AG04450 (cell line): ENCODE data around the gene GSX1. TPM values are rescaled to one million over a fixed set of nuclear protein-coding genes. Genes with fewer than 3 reads are reported as not detected.

Experiments
- CTCF ChIA-PET: fragments of 300-600, 350-600 bp; formaldehyde crosslinking; extraction: SDS; loops from one replicate; lab custom pipeline; 2022; ENCODE audit warnings: antibody characterized with exemption, inconsistent platforms; lab: Charles Lee
- POLR2A ChIA-PET: fragments of 350-600 bp; formaldehyde crosslinking; extraction: SDS; loops from one replicate; lab custom pipeline; 2021; ENCODE audit warnings: antibody characterized with exemption, inconsistent platforms; lab: Yijun Ruan, JAX
- DNase-seq: peaks from one replicate; pipeline ENCODE4 v3.0.0-alpha.2; 2011; ENCODE audit warnings: low read depth, low spot score
- H3K27ac ChIP-seq: one replicate; pipeline ENCODE4 v1.5.1; 2012; ENCODE audit warnings: low read depth, low read length, control low read depth
- H3K27me3 ChIP-seq: one replicate; pipeline ENCODE4 v1.6.0; 2012; ENCODE audit warnings: low read length; ENCODE audit not compliant: control insufficient read depth, insufficient read depth
- H3K4me3 ChIP-seq: 2 replicates; pipeline ENCODE4 v1.5.1; 2011; ENCODE audit warnings: mild to moderate bottlenecking, low read depth, low read length, control low read depth
- H3K9me3 ChIP-seq: 2 replicates; pipeline ENCODE4 v1.5.1; 2012; ENCODE audit warnings: low read length; ENCODE audit not compliant: control insufficient read depth, insufficient read depth
- CTCF ChIP-seq: IDR thresholded peaks from 2 replicates; pipeline ENCODE4 v1.5.1; 2011; ENCODE audit warnings: low read depth, low read length, control low read depth, inconsistent platforms
- polyA plus RNA-seq: library from polyadenylated mRNA; depleted of rRNA; stranded (reverse); fragments of >200 nt; gene quantifications from 2 replicates; pipeline ENCODE4 v1.2.3, GENCODE V29; 2011

GSX1 gene
- polyA plus RNA-seq, 1 experiment = not detected

GRCh38 chr13:27826379-27827353, 34.4 kb downstream of the GSX1 start:
- Histone ChIP-seq H3K27ac (no peak overlapping the region), H3K4me3 (peak overlapping the region; percentile 49), H3K9me3 (no peaks in the 10 kb centered on the region; the same call in 1 of the 2 replicates), H3K27me3 (peaks cover 21% of the 10 kb centered on the region)
- peak; percentile 59 for DNase-seq
- peak; percentile 88 for TF ChIP-seq CTCF
- ChIA-PET POLR2A (interaction anchor here (1.0 to 1.3 kb wide), 2 partner anchors 294 to 464 kb away, joined by 3 to 5 read pairs; no protein-coding TSS in a partner anchor), CTCF (interaction anchor here (0.5 to 7.9 kb wide), 108 partner anchors 9 to 1013 kb away, joined by 3 to 280 read pairs (median 5); partner anchors contain the start of genes GTF3A, LNX2, MTIF3 and URAD)

GRCh38 chr13:27827646-27828045, 35.4 kb downstream of the GSX1 start:
- H3K9me3 ChIP-seq = no peaks in the 10 kb centered on the region; the same call in 1 of the 2 replicates
- CTCF ChIA-PET = interaction anchor here (0.8 to 7.9 kb wide), 23 partner anchors 10 to 881 kb away, joined by 3 to 280 read pairs (median 13); partner anchors contain the start of gene URAD
- no peak overlapping the region for H3K27ac ChIP-seq
- no peak for DNase-seq
- peaks cover 17% of the 10 kb centered on the region for H3K27me3 ChIP-seq
- POLR2A ChIA-PET = no interaction called here
- no peak overlapping the region for H3K4me3 ChIP-seq
- TF ChIP-seq CTCF = no peak

- H3K27me3 ChIP-seq = peaks cover 11% of the 10 kb centered on the region
- no peak overlapping the region for H3K27ac ChIP-seq
- CTCF ChIA-PET = interaction anchor here (0.6 to 7.9 kb wide), 35 partner anchors 8 to 1008 kb away, joined by 3 to 280 read pairs (median 4); partner anchors contain the start of genes MTIF3 and URAD
- DNase-seq = no peak
- POLR2A ChIA-PET = no interaction called here
- H3K4me3 ChIP-seq = no peak overlapping the region
- H3K9me3 ChIP-seq = no peaks in the 10 kb centered on the region; the same call in 1 of the 2 replicates
- peak; percentile 81 for TF ChIP-seq CTCF
These were observed 37.7 kb downstream of the GSX1 start for GRCh38 chr13:27830010-27830409.

- no peak for DNase-seq
- Histone ChIP-seq H3K9me3 (no peaks in the 10 kb centered on the region), H3K27me3 (peaks cover 7% of the 10 kb centered on the region), H3K27ac (no peak overlapping the region), H3K4me3 (no peak overlapping the region)
- ChIA-PET POLR2A (no interaction called here), CTCF (no interaction called here)
- TF ChIP-seq CTCF = no peak
These were observed 40.9 kb downstream of the GSX1 start for GRCh38 chr13:27833206-27833605.
